ENCODE results near the gene CRTC2. TPM values are rescaled to one million over a fixed set of nuclear protein-coding genes. Genes with fewer than 3 reads are reported as not detected.

CRTC2 gene
- total RNA-seq, 1 experiment from 2014 or later: 33.8 TPM

- no peak overlapping the region for H3K27ac ChIP-seq (ENCODE audit: low read depth, low read length)
- intact Hi-C loops (cut with micrococcal nuclease): no loop called here
- H3K9ac ChIP-seq (ENCODE audit: low read length): no peak overlapping the region
- no peaks in the 10 kb centered on the region for H3K27me3 ChIP-seq (ENCODE audit: insufficient read depth, low read length)
- no TSS peak for BruUV-seq (replicated peaks)
- no peaks in the 10 kb centered on the region for H3K9me2 ChIP-seq (ENCODE audit: insufficient read depth)
- no peaks in the 10 kb centered on the region for H3K9me3 ChIP-seq (ENCODE audit: control insufficient read depth in 1 of 2, insufficient read depth in 1 of 2, low read depth in 1 of 2, low read length in 2 of 2)
- CTCF ChIA-PET: no interaction called here
- ATAC-seq (no peak), DNase-seq (ENCODE audit: low read depth, low spot score) (no peak)
- POLR2A ChIA-PET: interaction anchor here (1.0 kb wide), 1 partner anchor 29 kb away, joined by 3 read pairs; no protein-coding TSS in a partner anchor
- H4K20me1 ChIP-seq (ENCODE audit: insufficient read depth): peaks cover 11% of the 10 kb centered on the region; the same call in 1 of the 2 replicates
- no peak for TF ChIP-seq FOSL1 (IDR thresholded peaks at IDR 0.05; ENCODE audit: low read depth)
- TF ChIP-seq ZBTB33 (IDR thresholded peaks at IDR 0.05; ENCODE audit: extremely low read depth, insufficient replicate concordance, low read length): no peak
- TF ChIP-seq CTCF (IDR thresholded peaks at IDR 0.05 in 2 of 3, conservative IDR thresholded peaks at IDR 0.05 in 1 of 3; ENCODE audit: borderline replicate concordance in 1 of 3, insufficient read depth in 1 of 3, low read depth in 2 of 3, low read length in 2 of 3): no peak
- no peak for TF ChIP-seq SRF (IDR thresholded peaks at IDR 0.05; ENCODE audit: low read depth)
- TF ChIP-seq SP1 (IDR thresholded peaks at IDR 0.05; ENCODE audit: low read depth): no peak
- no peak for TF ChIP-seq ZNF274 (IDR thresholded peaks at IDR 0.05; ENCODE audit: low read depth, low read length)
- no peak for TF ChIP-seq RAD21 (IDR thresholded peaks at IDR 0.05; ENCODE audit: low read depth)
- TF ChIP-seq TCF7L2 (IDR thresholded peaks at IDR 0.05; ENCODE audit: borderline replicate concordance, extremely low read depth, insufficient read depth, insufficient read length): no peak
- TF ChIP-seq CEBPB (IDR thresholded peaks at IDR 0.05; ENCODE audit: low read depth): no peak
- H2AFZ ChIP-seq (ENCODE audit: low read depth, low read length, poor library complexity, severe bottlenecking): no peak overlapping the region
- RAD21 ChIA-PET (ENCODE audit: low non-redundant PET in 1 of 2, low total read pairs in 2 of 2, uncharacterized antibody in 2 of 2, unreplicated experiment in 2 of 2): no interaction called here
- peaks cover 24% of the 10 kb centered on the region for H3K79me2 ChIP-seq (ENCODE audit: insufficient read depth, low read length)
- H3K4me1 ChIP-seq (ENCODE audit: control insufficient read depth in 1 of 2, insufficient read depth in 2 of 2, low read length in 2 of 2): peaks cover 0 to 14% of the 10 kb centered on the region in 2 experiments; a peak in 3 of 4 replicates
- H3K4me2 ChIP-seq (ENCODE audit: low read length): no peak overlapping the region
- no peak overlapping the region for H3K4me3 ChIP-seq (replicated peaks in 1 of 2; ENCODE audit: low read depth in 1 of 2, low read length in 2 of 2)
- H3K36me3 ChIP-seq (ENCODE audit: control insufficient read depth in 1 of 2, insufficient read depth in 2 of 2, low read length in 2 of 2): peaks cover 15 to 31% of the 10 kb centered on the region in 2 experiments
Observed at GRCh38 chr1:153995202-153995601, 36.8 kb upstream of the CRTC2 start.
